ENCODE measurements around the gene IGLL5. TPM values are rescaled to one million over a fixed set of nuclear protein-coding genes. Genes with fewer than 3 reads are reported as not detected.

IGLL5 gene
- total and polyA plus RNA-seq, 9 of the 15 experiments (the other 6 are each of a cell fraction or from before 2014, with no cell fraction given), result not detected

GRCh38 chr22:22932512-22932941 is 44.9 kb downstream of the IGLL5 start:
- BruUV-seq (replicated peaks), result no TSS peak
- H3K27ac ChIP-seq (ENCODE audit: extremely low read depth, low read depth, low read length), result no peak overlapping the region
- TF ChIP-seq, protein P1, sequence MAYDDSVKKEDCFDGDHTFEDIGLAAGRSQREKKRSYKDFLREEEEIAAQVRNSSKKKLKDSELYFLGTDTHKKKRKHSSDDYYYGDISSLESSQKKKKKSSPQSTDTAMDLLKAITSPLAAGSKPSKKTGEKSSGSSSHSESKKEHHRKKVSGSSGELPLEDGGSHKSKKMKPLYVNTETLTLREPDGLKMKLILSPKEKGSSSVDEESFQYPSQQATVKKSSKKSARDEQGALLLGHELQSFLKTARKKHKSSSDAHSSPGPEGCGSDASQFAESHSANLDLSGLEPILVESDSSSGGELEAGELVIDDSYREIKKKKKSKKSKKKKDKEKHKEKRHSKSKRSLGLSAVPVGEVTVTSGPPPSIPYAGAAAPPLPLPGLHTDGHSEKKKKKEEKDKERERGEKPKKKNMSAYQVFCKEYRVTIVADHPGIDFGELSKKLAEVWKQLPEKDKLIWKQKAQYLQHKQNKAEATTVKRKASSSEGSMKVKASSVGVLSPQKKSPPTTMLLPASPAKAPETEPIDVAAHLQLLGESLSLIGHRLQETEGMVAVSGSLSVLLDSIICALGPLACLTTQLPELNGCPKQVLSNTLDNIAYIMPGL (CRISPR knock-in tag; IDR thresholded peaks at IDR 0.05), result 0 out of 2 replicates have a peak, but pooled peaks have one; percentile 56
- TF ChIP-seq KDM2B (CRISPR knock-in tag; IDR thresholded peaks at IDR 0.05), result no peak
- TF ChIP-seq KLF13 (tag; IDR thresholded peaks at IDR 0.05; ENCODE audit: borderline replicate concordance, low read depth), result no peak
- TF ChIP-seq MCM3 (IDR thresholded peaks at IDR 0.05), result peak; percentile 76; the same call in 1 of the 2 replicates
- TF ChIP-seq ZNF655 (CRISPR knock-in tag; IDR thresholded peaks at IDR 0.05), result no peak
- TF ChIP-seq SNRNP70 (optimal IDR thresholded peaks at IDR 0.05; ENCODE audit: low read depth, low read length), result no peak
- no peak for TF ChIP-seq TAF15 (IDR thresholded peaks at IDR 0.05; ENCODE audit: low read depth, low read length)
- TF ChIP-seq RB1 (IDR thresholded peaks at IDR 0.05; ENCODE audit: low read depth), result 0 out of 2 replicates have a peak, but pooled peaks have one; percentile 7
- TF ChIP-seq TCF7L2 (IDR thresholded peaks at IDR 0.05; ENCODE audit: low read depth, low read length), result no peak
- TF ChIP-seq XRCC5 (IDR thresholded peaks at IDR 0.05; ENCODE audit: low read depth, low read length), result no peak
- TF ChIP-seq RFX1 (IDR thresholded peaks at IDR 0.05), result no peak
- peak; percentile 1 for TF ChIP-seq MXD1 (CRISPR knock-in tag; IDR thresholded peaks at IDR 0.05; ENCODE audit: borderline replicate concordance, poor library complexity, severe bottlenecking)
- no peak for TF ChIP-seq SRSF3 (IDR thresholded peaks at IDR 0.05; ENCODE audit: insufficient read depth, low read length)
- WGBS (ENCODE audit: insufficient coverage, low coverage, missing lambda C conversion rate), result 17% methylated on average over 6 of the region's 6 CpGs
- intact Hi-C loops (cut with micrococcal nuclease), result no loop called here
- H3K4me2 ChIP-seq (ENCODE audit: insufficient read depth, low read length), result no peak overlapping the region
- no peak overlapping the region for H3K4me3 ChIP-seq
- peaks cover 23% of the 10 kb centered on the region for H3K9me1 ChIP-seq (ENCODE audit: control insufficient read depth, insufficient read depth, low read length)
- peaks cover 75% of the 10 kb centered on the region for H4K20me1 ChIP-seq (replicated peaks; ENCODE audit: control insufficient read depth, insufficient read depth, low read length)
- H3K4me1 ChIP-seq (replicated peaks in 1 of 2; ENCODE audit: control insufficient read depth in 2 of 2, insufficient read depth in 2 of 2, low read length in 2 of 2), result peaks cover 11 to 16% of the 10 kb centered on the region in 2 experiments
- in situ Hi-C loops (cut with MboI), result loop anchor here (25.0 kb wide), 1 partner anchor 1330 kb away; the partner anchor contains the start of gene SPECC1L
- ChIA-PET POLR2A (interaction anchor here (0.6 to 6.9 kb wide), 12 partner anchors 9 to 187 kb away, joined by 3 to 74 read pairs (median 4); no protein-coding TSS in a partner anchor), CTCF (ENCODE audit: low intra/inter-chr PET ratio) (no interaction called here)
- DNase-seq (ENCODE audit: extremely low read depth in 1 of 4, low spot score in 3 of 4) (peak in 3 of 4 experiments; percentile 56 to 62 (median 58)), ATAC-seq (no peak), FAIRE-seq (no peak)
- H3K79me2 ChIP-seq (ENCODE audit: control insufficient read depth, insufficient read depth, low read length), result no peaks in the 10 kb centered on the region
- H3K27me3 ChIP-seq (ENCODE audit: control insufficient read depth in 2 of 2, insufficient read depth in 2 of 2, low read length in 2 of 2), result peaks cover 6 to 30% of the 10 kb centered on the region in 2 experiments; a peak in 3 of 5 replicates
- no peaks in the 10 kb centered on the region for H3K9me3 ChIP-seq (replicated peaks; ENCODE audit: control insufficient read depth, insufficient read depth, low read depth, low read length)
- H3K9ac ChIP-seq (ENCODE audit: insufficient read depth in 1 of 2, low read depth in 2 of 2, low read length in 2 of 2), result 0 out of 4 replicates have a peak overlapping the region, but pooled peaks of 1 of the 2 experiments have one; percentile 1
- no peak overlapping the region for H2AFZ ChIP-seq (ENCODE audit: low read depth, low read length)
- H3K36me3 ChIP-seq (ENCODE audit: control insufficient read depth, insufficient read depth, low read length), result no peaks in the 10 kb centered on the region

Data from K562 (cell line).